Neural cell (in vitro differentiated cells): ENCODE measurements around the gene TRPM6. TPM values are rescaled to one million over a fixed set of nuclear protein-coding genes. Genes with fewer than 3 reads are reported as not detected.

Experiments used
- H2AFZ ChIP-seq: fragments of 200-600, 300-800 bp; sonication (generic), shearing (Covaris generic); 2 replicates; pipeline ENCODE4 v1.6.0; 2014; ENCODE audit warnings: low read depth, mild to moderate bottlenecking, antibody characterized with exemption, low read length, moderate library complexity
- H3F3A ChIP-seq: fragments of 200-600 bp; shearing (Covaris generic); 2 replicates; pipeline ENCODE4 v1.6.1; 2016; ENCODE audit warnings: mild to moderate bottlenecking, moderate library complexity, mixed read lengths, antibody characterized with exemption, low read length; ENCODE audit not compliant: insufficient read depth, poor library complexity, severe bottlenecking
- H3K27ac ChIP-seq: fragments of 200-600, 300-800 bp; sonication (generic), shearing (Covaris generic); 2 replicates; pipeline ENCODE4 v1.5.1; 2014; ENCODE audit warnings: mild to moderate bottlenecking, low read length, moderate library complexity
- H3K27me3 ChIP-seq: fragments of 300-800, 200-600 bp; sonication (generic), shearing (Covaris generic); 2 replicates; pipeline ENCODE4 v1.6.0; 2014; ENCODE audit warnings: mild to moderate bottlenecking, low read depth, low read length, moderate library complexity; ENCODE audit not compliant: insufficient read depth
- H3K36me3 ChIP-seq: fragments of 300-800, 200-600 bp; sonication (generic), shearing (Covaris generic); 2 replicates; pipeline ENCODE4 v1.5.1; 2014; ENCODE audit warnings: mild to moderate bottlenecking, antibody characterized with exemption, low read length, moderate library complexity; ENCODE audit not compliant: insufficient read depth
- H3K4me2 ChIP-seq: fragments of 300-800, 200-600 bp; sonication (generic), shearing (Covaris generic); 2 replicates; pipeline ENCODE4 v1.6.0; 2014; ENCODE audit warnings: mild to moderate bottlenecking, low read length
- H3K4me3 ChIP-seq: fragments of 300-800, 200-600 bp; sonication (generic), shearing (Covaris generic); 2 replicates; pipeline ENCODE4 v1.5.1; 2014; ENCODE audit warnings: mild to moderate bottlenecking, low read length, moderate library complexity
- H3K79me2 ChIP-seq: fragments of 200-600 bp; shearing (Covaris generic); replicated peaks from 2 replicates; pipeline ENCODE4 v1.6.0; 2014; ENCODE audit warnings: mild to moderate bottlenecking, low read length, moderate library complexity; ENCODE audit not compliant: insufficient read depth
- H3K9ac ChIP-seq: fragments of 300-800, 200-600 bp; sonication (generic), shearing (Covaris generic); 2 replicates; pipeline ENCODE4 v1.6.1; 2016; ENCODE audit warnings: mild to moderate bottlenecking, low read length, mixed read lengths
- H3K9me2 ChIP-seq: fragments of 200-600 bp; shearing (Covaris generic); 2 replicates; pipeline ENCODE4 v1.6.1; 2016; ENCODE audit warnings: mild to moderate bottlenecking, low read length, mixed read lengths; ENCODE audit not compliant: insufficient read depth
- H3K9me3 ChIP-seq: fragments of 200-600, 300-800 bp; sonication (generic), shearing (Covaris generic); 2 replicates; pipeline ENCODE4 v1.6.1; 2016; ENCODE audit warnings: mild to moderate bottlenecking, mixed run types, low read length, moderate library complexity, mixed read lengths
- H4K20me1 ChIP-seq: fragments of 200-600 bp; shearing (Covaris generic); 2 replicates; pipeline ENCODE4 v1.6.1; 2016; ENCODE audit warnings: mild to moderate bottlenecking, mixed run types; ENCODE audit not compliant: insufficient read depth
- EP300 ChIP-seq: fragments of 450-650 bp; conservative IDR thresholded peaks from 2 replicates; pipeline ENCODE4 v1.6.1; 2014; ENCODE audit warnings: antibody characterized with exemption, mild to moderate bottlenecking, moderate library complexity; ENCODE audit not compliant: poor library complexity, severe bottlenecking
- EZH2 ChIP-seq: fragments of 200-600, 300-800 bp; shearing (Covaris generic), sonication (generic); IDR thresholded peaks from 2 replicates; pipeline ENCODE4 v1.6.1; 2014; ENCODE audit warnings: antibody characterized with exemption, low read length, borderline replicate concordance, mild to moderate bottlenecking; ENCODE audit not compliant: insufficient read depth, poor library complexity, severe bottlenecking
- MXI1 ChIP-seq: fragments of 450-650 bp; conservative IDR thresholded peaks from 2 replicates; pipeline ENCODE4 v1.6.1; 2014; ENCODE audit warnings: antibody characterized with exemption, mild to moderate bottlenecking; ENCODE audit not compliant: poor library complexity, severe bottlenecking
- POLR2AphosphoS5 ChIP-seq: IDR thresholded peaks from 2 replicates; pipeline ENCODE4 v1.6.1; 2012
- RAD21 ChIP-seq: fragments of 450-650 bp; conservative IDR thresholded peaks from 2 replicates; pipeline ENCODE4 v1.6.1; 2014; ENCODE audit warnings: antibody characterized with exemption, mild to moderate bottlenecking, moderate library complexity
- SMC3 ChIP-seq: fragments of 450-650 bp; conservative IDR thresholded peaks from 2 replicates; pipeline ENCODE4 v1.6.1; 2014; ENCODE audit warnings: antibody characterized with exemption, mild to moderate bottlenecking, moderate library complexity; ENCODE audit not compliant: poor library complexity
- TAF1 ChIP-seq: IDR thresholded peaks from 2 replicates; pipeline ENCODE4 v1.6.1; 2012; ENCODE audit warnings: low read depth
- polyA plus RNA-seq: library from polyadenylated mRNA; depleted of rRNA; stranded (reverse); fragments of >200 nt; gene quantifications from 2 replicates; pipeline ENCODE4 v1.2.3, GENCODE V29; 2014
- TF ChIP-seq, protein P1 (sequence below): IDR thresholded peaks from 2 replicates; pipeline ENCODE4 v1.6.1; 2012; ENCODE audit warnings: borderline replicate concordance
- TF ChIP-seq, protein P2 (sequence below): fragments of 450-650 bp; IDR thresholded peaks from 2 replicates; pipeline ENCODE4 v1.5.1; 2014; ENCODE audit warnings: antibody characterized with exemption, mild to moderate bottlenecking, moderate library complexity; ENCODE audit not compliant: poor library complexity, severe bottlenecking

The TRPM6 gene
- polyA plus RNA-seq, 1 donor from 2014 or later: not detected

DNA sequence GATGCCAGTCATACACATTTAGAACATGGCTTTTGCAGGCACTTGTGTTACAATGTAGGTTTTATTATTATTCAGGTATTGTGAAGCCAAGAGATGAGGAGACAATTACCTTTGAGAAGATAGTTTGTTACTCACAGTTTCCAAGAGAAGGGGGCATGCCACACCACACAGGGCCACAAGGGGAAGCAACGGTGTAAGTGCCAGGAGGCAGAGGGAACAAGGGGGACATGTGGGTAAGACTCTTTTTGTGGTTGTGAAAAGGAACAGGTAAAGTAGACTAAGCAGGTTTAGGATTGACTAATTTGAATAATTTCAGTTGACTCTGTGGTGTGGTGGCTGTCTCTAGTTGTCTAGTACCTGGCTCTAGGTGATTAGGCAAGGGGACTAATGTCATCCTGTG is 191.2 kb downstream of the TRPM6 start:
- TF ChIP-seq TAF1 (no peak), SMC3 (no peak), MXI1 (no peak), EZH2 (no peak), RAD21 (no peak), POLR2AphosphoS5 (no peak)
- TF ChIP-seq, protein P1, sequence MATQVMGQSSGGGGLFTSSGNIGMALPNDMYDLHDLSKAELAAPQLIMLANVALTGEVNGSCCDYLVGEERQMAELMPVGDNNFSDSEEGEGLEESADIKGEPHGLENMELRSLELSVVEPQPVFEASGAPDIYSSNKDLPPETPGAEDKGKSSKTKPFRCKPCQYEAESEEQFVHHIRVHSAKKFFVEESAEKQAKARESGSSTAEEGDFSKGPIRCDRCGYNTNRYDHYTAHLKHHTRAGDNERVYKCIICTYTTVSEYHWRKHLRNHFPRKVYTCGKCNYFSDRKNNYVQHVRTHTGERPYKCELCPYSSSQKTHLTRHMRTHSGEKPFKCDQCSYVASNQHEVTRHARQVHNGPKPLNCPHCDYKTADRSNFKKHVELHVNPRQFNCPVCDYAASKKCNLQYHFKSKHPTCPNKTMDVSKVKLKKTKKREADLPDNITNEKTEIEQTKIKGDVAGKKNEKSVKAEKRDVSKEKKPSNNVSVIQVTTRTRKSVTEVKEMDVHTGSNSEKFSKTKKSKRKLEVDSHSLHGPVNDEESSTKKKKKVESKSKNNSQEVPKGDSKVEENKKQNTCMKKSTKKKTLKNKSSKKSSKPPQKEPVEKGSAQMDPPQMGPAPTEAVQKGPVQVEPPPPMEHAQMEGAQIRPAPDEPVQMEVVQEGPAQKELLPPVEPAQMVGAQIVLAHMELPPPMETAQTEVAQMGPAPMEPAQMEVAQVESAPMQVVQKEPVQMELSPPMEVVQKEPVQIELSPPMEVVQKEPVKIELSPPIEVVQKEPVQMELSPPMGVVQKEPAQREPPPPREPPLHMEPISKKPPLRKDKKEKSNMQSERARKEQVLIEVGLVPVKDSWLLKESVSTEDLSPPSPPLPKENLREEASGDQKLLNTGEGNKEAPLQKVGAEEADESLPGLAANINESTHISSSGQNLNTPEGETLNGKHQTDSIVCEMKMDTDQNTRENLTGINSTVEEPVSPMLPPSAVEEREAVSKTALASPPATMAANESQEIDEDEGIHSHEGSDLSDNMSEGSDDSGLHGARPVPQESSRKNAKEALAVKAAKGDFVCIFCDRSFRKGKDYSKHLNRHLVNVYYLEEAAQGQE: no peak
- no peaks in the 10 kb centered on the region for H3K9me2 ChIP-seq

DNA sequence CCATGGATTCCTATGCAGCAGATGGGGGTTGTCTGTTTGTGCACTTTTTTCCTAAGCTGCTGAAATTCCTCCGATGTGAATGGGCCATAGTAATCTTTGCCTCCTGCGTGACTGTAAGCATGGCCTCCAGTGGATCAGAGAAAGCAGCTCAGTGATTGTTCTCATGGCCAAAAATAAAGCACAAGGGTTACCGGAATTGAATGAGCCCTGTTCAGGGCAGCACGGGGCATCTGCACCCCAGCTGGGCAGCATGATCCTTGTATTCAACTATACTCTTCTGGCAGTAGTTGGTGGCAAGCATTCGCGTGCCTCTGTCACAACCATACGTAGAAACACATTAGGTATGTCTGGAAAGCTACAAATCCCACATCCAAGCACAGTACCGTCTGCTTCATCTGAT is 196.7 kb downstream of the TRPM6 start:
- Histone ChIP-seq H3K4me3 (no peak overlapping the region), H3K79me2 (no peaks in the 10 kb centered on the region), H3K36me3 (no peaks in the 10 kb centered on the region), H3K9me2 (no peaks in the 10 kb centered on the region), H3K9me3 (no peaks in the 10 kb centered on the region), H3K4me2 (no peak overlapping the region), H3K9ac (no peak overlapping the region), H3F3A (no peaks in the 10 kb centered on the region), H4K20me1 (no peaks in the 10 kb centered on the region), H3K27ac (no peak overlapping the region), H3K27me3 (no peaks in the 10 kb centered on the region), H2AFZ (no peak overlapping the region)
- TF ChIP-seq TAF1: no peak
- no peak for TF ChIP-seq EP300
- TF ChIP-seq SMC3: no peak
- no peak for TF ChIP-seq MXI1
- TF ChIP-seq, protein P2, sequence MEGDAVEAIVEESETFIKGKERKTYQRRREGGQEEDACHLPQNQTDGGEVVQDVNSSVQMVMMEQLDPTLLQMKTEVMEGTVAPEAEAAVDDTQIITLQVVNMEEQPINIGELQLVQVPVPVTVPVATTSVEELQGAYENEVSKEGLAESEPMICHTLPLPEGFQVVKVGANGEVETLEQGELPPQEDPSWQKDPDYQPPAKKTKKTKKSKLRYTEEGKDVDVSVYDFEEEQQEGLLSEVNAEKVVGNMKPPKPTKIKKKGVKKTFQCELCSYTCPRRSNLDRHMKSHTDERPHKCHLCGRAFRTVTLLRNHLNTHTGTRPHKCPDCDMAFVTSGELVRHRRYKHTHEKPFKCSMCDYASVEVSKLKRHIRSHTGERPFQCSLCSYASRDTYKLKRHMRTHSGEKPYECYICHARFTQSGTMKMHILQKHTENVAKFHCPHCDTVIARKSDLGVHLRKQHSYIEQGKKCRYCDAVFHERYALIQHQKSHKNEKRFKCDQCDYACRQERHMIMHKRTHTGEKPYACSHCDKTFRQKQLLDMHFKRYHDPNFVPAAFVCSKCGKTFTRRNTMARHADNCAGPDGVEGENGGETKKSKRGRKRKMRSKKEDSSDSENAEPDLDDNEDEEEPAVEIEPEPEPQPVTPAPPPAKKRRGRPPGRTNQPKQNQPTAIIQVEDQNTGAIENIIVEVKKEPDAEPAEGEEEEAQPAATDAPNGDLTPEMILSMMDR: no peak
- TF ChIP-seq POLR2AphosphoS5: no peak
- TF ChIP-seq, protein P1: no peak
- no peak for TF ChIP-seq EZH2
- TF ChIP-seq RAD21: no peak

More for the DNA sequence above, 191.2 kb downstream of the TRPM6 start:
- Histone ChIP-seq H3K27me3 (no peaks in the 10 kb centered on the region), H2AFZ (no peak overlapping the region), H3K79me2 (no peaks in the 10 kb centered on the region), H3K9me3 (no peaks in the 10 kb centered on the region), H3F3A (no peaks in the 10 kb centered on the region), H4K20me1 (no peaks in the 10 kb centered on the region), H3K4me3 (no peak overlapping the region), H3K9ac (no peak overlapping the region), H3K27ac (no peak overlapping the region), H3K36me3 (no peaks in the 10 kb centered on the region), H3K4me2 (no peak overlapping the region)
